Right lobe of liver (tissue), 6 donors: Measurements from ENCODE around the gene CDX2. TPM values are rescaled to one million over a fixed set of nuclear protein-coding genes. Genes with fewer than 3 reads are reported as not detected.

Source experiments
- ATAC-seq, 4 donors: fragments of 200-7000 bp; cut with Tn5 transposase; one replicate each; pipeline ENCODE4 v1.9.1; 2020; ENCODE audit warnings: mild to moderate bottlenecking in 4 of 4, moderate library complexity in 4 of 4
- DNase-seq, 3 donors: peaks; one replicate each; pipeline ENCODE4 v3.0.0-alpha.2; 2020
- H3K27ac ChIP-seq, 3 donors: fragments of 200-600 bp; one replicate each; pipeline ENCODE4 v1.8.0; 2022
- H3K27me3 ChIP-seq, 2 donors: fragments of 200-600 bp; one replicate each; pipeline ENCODE4 v1.8.0; 2022
- H3K36me3 ChIP-seq, 4 donors: fragments of 200-600 bp; sonication (generic) in 1 of 4; one replicate each; pipeline versions ENCODE4 v1.5.1 to v1.8.0; 2017 to 2022; ENCODE audit warnings: control low read depth in 1 of 4
- H3K4me1 ChIP-seq, 4 donors: fragments of 200-600 bp; sonication (generic) in 1 of 4; one replicate each; pipeline versions ENCODE4 v1.5.1 to v1.8.0; 2017 to 2022; ENCODE audit warnings: control low read depth in 1 of 4
- H3K4me3 ChIP-seq, 3 donors: fragments of 200-600 bp; one replicate each; pipeline ENCODE4 v1.8.0; 2022
- H3K9me3 ChIP-seq, 4 donors: fragments of 200-600 bp; sonication (generic) in 1 of 4; one replicate each; pipeline versions ENCODE4 v1.5.1 to v1.8.0; 2017 to 2022; ENCODE audit warnings: control low read depth in 1 of 4
- POLR2A ChIP-seq: fragments of 450-650 bp; IDR thresholded peaks from one replicate; pipeline ENCODE4 v1.6.1; 2017; ENCODE audit warnings: antibody characterized with exemption, mild to moderate bottlenecking
- WGBS: methylation state at CpG from one replicate; pipeline ENCODE4 v1.1.6; 2018; ENCODE audit warnings: low coverage, low lambda C conversion rate; ENCODE audit not compliant: insufficient coverage; ENCODE audit errors: missing lambda C conversion rate; 5-methylcytosine and 5-hydroxymethylcytosine counted together
- intact Hi-C, 2 donors: fragments of 100-400 bp; cut with DNase I; formaldehyde crosslinking; loops; one replicate each; pipeline versions ENCODE4 v1.11.2 to v1.14.1; 2022
- total RNA-seq, 6 experiments: library from RNA; depleted of rRNA in 2 of 6; stranded (reverse); fragments of >200 nt in 2 of 6; fragmentation: NEBNext Ultra II Directional in 3 of 6; extraction: Animal tissue kit (Norgen Biotek cat#: 25700) in 3 of 6; gene quantifications; one replicate each; pipeline versions ENCODE4 v1.1.0 to v1.2.4, GENCODE V29; 2016 to 2023
- TF ChIP-seq, protein P1 (sequence below), 4 donors: fragments of 200-600 bp in 3 of 4; fragments of 450-650 bp in 1 of 4; IDR thresholded peaks; one replicate each; pipeline versions ENCODE4 v1.5.1 to v1.8.0; 2016 to 2022; ENCODE audit warnings: antibody characterized with exemption in 4 of 4, mild to moderate bottlenecking in 2 of 4
- donor health status: DM: no; HTN: yes; CAD: no.
- donor health status: DM: no; HTN: no; CAD: no.
- donor health status: DM: no; HTN: no; CAD: no.
- donor health status: DM: no; HTN: yes; CAD: no.
- donor health status: DM: no; HTN: yes; CAD: no.

The CDX2 gene
- total RNA-seq, 6 experiments from 2014 or later = not detected

DNA sequence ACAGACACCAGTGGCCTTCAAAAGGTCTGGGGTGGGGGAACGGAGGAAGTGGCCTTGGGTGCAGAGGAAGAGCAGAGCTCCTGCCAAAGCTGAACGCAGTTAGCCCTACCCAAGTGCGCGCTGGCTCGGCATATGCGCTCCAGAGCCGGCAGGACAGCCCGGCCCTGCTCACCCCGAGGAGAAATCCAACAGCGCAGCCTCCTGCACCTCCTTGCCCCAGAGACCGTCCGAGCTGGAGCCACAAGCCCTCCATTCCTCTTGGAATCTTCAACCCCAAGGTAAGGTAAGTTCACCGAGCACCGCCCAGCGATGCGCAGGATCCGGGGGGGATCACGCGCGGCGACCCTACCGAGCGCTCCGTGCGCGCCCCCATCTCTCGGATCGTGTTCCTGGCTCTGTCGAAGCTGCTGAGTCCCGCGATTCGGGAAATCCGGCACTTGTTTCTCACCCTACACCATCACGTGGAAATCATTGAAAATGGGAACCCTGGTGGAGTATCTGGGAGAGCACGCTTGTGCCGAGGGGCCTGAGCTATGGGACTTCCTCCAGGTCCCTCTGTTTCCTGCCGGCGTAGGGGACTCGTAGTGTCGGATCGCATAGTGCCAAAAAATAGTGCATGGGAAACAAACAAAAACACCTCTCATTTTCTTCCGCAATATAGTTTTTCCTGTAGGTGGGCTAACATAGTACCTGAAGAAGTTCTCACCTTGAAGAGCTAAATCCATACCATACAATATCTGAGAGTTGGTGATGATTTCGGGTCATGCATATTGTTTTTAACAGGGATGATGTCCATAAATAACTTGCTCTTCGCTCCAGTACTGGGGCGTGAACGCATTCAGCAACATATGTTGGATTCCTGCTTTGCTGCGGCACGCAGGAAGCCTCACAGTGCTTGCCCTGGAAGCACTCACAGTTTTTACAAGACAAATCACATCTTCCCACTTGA, 40.0 kb downstream of the CDX2 start:
- TF ChIP-seq, protein P1, sequence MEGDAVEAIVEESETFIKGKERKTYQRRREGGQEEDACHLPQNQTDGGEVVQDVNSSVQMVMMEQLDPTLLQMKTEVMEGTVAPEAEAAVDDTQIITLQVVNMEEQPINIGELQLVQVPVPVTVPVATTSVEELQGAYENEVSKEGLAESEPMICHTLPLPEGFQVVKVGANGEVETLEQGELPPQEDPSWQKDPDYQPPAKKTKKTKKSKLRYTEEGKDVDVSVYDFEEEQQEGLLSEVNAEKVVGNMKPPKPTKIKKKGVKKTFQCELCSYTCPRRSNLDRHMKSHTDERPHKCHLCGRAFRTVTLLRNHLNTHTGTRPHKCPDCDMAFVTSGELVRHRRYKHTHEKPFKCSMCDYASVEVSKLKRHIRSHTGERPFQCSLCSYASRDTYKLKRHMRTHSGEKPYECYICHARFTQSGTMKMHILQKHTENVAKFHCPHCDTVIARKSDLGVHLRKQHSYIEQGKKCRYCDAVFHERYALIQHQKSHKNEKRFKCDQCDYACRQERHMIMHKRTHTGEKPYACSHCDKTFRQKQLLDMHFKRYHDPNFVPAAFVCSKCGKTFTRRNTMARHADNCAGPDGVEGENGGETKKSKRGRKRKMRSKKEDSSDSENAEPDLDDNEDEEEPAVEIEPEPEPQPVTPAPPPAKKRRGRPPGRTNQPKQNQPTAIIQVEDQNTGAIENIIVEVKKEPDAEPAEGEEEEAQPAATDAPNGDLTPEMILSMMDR (IDR thresholded peaks at IDR 0.05) = no peak
- no peak for TF ChIP-seq POLR2A
- intact Hi-C loops = no loop called here
- peaks cover 29 to 31% of the 10 kb centered on the region in 2 donors for H3K27me3 ChIP-seq
- H3K4me1 ChIP-seq = no peaks in the 10 kb centered on the region
- H3K9me3 ChIP-seq = no peaks in the 10 kb centered on the region
- no peak overlapping the region for H3K4me3 ChIP-seq
- no peaks in the 10 kb centered on the region for H3K36me3 ChIP-seq
- no peak overlapping the region for H3K27ac ChIP-seq
- DNase-seq = no peak
- 13% methylated on average over 12 of the region's 48 CpGs for WGBS
- ATAC-seq = peak in 1 of 4 donors; percentile 11

DNA sequence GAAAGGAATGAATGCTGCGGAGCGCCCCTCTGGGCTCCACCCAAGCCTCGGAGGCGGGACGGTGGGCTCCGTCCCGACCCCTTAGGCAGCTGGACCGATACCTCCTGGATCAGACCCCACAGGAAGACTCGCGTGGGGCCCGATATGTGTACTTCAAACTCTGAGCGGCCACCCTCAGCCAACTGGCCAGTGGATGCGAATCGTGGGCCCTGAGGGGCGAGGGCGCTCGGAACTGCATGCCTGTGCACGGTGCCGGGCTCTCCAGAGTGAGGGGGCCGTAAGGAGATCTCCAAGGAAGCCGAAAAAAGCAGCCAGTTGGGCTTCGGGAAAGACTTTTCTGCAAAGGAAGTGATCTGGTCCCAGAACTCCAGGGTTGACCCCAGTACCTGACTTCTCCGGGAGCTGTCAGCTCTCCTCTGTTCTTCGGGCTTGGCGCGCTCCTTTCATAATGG, 40.7 kb downstream of the CDX2 start:
- no peak for TF ChIP-seq POLR2A
- TF ChIP-seq, protein P1 (IDR thresholded peaks at IDR 0.05) = no peak
- 12% methylated on average over 12 of the region's 26 CpGs for WGBS
- ATAC-seq (peak in 1 of 4 donors; percentile 29), DNase-seq (no peak)
- Histone ChIP-seq H3K27ac (no peak overlapping the region), H3K9me3 (no peaks in the 10 kb centered on the region), H3K27me3 (peaks cover 36 to 38% of the 10 kb centered on the region in 2 donors), H3K36me3 (no peaks in the 10 kb centered on the region), H3K4me1 (no peaks in the 10 kb centered on the region), H3K4me3 (no peak overlapping the region)
- intact Hi-C loops = no loop called here

DNA sequence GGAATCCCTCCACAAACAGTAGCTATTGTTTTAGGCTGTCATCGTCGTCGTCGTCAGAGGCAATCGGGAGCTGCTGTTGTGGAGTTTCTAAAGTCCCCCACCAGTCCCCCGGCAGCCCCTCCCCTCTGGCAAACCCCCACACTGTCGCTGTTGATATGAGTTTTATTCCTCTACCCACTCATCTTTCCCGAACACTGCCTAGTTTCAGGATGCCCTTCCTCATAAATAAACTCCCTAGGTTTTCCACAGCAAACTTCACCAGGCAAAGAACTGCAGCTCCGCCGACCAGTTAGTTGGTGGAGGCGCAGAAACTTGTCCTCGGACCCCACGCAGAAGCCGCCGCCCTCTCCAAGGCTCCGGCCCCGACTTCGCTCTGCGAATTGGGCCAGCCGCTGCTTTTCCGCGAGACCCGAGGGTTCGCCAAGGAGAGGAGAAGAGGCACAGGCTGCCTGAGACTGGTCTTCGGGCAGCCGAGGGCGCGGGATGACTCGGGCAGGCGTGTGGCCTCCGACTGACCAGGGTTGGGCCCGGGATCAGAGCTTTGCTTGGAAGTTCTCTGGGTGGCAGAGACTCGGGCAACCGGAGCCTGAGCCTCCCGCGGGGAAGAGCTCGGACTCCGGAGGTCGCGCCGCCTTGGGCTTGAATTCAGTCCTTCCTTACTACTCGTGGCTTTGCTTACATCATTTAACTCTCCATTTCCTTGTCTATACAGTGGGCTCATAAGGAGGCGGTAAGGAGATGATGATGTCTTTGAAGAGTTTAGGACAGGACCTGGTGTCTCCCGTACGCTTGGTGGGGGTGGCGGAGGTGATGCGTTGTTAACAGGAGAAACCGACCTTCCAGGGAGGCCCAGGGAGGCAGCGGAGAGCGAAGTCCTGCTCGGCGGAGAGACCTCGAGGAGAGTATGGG, 41.4 kb downstream of the CDX2 start:
- no peaks in the 10 kb centered on the region for H3K4me1 ChIP-seq
- no peak overlapping the region for H3K4me3 ChIP-seq
- no peak for DNase-seq
- 11% methylated on average over 32 of the region's 53 CpGs for WGBS
- no peak for TF ChIP-seq POLR2A
- TF ChIP-seq, protein P1 (IDR thresholded peaks at IDR 0.05) = no peak
- no peaks in the 10 kb centered on the region for H3K36me3 ChIP-seq
- ATAC-seq = peak in 1 of 4 donors; percentile 19
- peaks cover 41 to 42% of the 10 kb centered on the region in 2 donors for H3K27me3 ChIP-seq
- H3K9me3 ChIP-seq = no peaks in the 10 kb centered on the region
- intact Hi-C loops = no loop called here
- H3K27ac ChIP-seq = no peak overlapping the region

DNA sequence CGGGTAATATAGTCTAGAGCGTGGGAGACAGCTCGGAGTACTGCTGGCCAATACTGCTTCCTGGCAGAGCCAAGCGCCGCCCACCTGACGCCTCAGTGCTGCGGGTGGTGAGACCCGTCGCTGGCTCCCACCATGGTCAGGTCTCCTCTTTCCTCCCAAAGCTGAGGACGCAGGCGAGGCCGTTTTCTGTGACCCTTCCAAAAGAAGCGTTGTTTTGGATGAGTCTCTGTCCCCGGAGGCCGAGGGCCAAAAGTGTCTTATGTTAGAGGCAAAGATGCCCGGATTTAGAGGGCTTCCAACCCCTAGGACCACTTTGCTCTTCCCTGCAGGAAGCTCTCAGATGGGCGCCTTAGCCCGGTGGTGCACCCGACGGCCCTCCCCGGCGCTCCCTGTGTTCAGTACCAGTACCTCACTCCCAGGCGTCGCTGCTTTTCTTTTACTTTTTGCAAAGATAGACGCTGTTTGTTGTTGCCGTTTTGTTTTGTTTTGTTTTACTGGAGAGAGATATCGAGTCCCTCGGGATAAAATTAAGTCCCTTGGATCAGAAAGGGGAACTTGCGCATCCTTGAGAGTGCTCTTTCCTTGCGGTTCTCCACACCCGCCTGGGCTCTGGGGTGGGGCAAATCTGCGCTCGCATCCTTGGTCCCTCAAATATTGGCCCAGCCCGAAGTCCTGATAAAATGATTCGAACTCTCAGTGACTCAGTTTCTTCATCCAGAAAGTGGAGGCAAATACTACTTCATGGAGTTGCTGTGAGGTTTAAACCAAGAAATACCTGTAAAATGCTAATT, 42.3 kb downstream of the CDX2 start:
- intact Hi-C loops = no loop called here
- no peaks in the 10 kb centered on the region for H3K9me3 ChIP-seq
- no peaks in the 10 kb centered on the region for H3K36me3 ChIP-seq
- 10% methylated on average over 28 of the region's 35 CpGs for WGBS
- H3K4me1 ChIP-seq = no peaks in the 10 kb centered on the region
- no peak overlapping the region for H3K4me3 ChIP-seq
- peaks cover 46% of the 10 kb centered on the region in 2 donors for H3K27me3 ChIP-seq
- DNase-seq (no peak), ATAC-seq (no peak)
- H3K27ac ChIP-seq = no peak overlapping the region
- TF ChIP-seq, protein P1 (IDR thresholded peaks at IDR 0.05) = no peak
- no peak for TF ChIP-seq POLR2A
